ENCODE data around the gene SLC16A12.
"Not testable (repeated sequence)": the region's sequence is repeated elsewhere in the genome, so short reads cannot be mapped to it uniquely, and the experiment has no call there.

Gene SLC16A12

GRCh38 chr10:89547853-89548513 lies 12.6 kb upstream of the SLC16A12 start:
- no peak for DNase-seq (ENCODE audit: low read depth)

GRCh38 chr10:89546651-89547050 lies 11.3 kb upstream of the SLC16A12 start:
- DNase-seq (ENCODE audit: low read depth) = not testable (repeated sequence)

GRCh38 chr10:89543841-89544240 lies 8.4 kb upstream of the SLC16A12 start:
- DNase-seq (ENCODE audit: low read depth) = no peak

DNA sequence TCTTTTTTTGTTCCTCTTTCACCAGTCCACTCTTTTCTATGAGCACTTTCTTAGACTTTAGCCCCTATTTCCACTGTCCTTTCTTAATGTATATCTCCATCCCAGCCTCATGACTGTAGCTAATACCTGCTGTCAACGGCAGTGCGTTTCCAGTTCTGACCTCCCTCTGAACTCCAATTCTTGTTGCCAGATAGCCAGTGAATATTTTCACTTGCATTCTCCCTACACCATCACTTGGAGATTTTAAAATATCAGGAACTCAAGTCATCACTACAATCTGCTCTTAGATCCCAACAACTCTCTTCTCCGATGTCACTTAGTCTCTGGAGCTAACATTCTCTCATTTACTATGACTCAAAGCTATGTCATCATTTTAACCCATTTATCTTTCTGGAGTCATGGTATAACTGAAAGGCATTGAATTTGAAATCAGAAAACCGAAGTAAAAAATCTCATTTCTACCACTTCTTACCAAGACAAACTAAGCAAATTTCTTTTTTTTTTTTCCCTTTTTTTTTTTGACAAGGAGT lies 5.1 kb upstream of the SLC16A12 start:
- DNase-seq (ENCODE audit: low read depth) = no peak

DNA sequence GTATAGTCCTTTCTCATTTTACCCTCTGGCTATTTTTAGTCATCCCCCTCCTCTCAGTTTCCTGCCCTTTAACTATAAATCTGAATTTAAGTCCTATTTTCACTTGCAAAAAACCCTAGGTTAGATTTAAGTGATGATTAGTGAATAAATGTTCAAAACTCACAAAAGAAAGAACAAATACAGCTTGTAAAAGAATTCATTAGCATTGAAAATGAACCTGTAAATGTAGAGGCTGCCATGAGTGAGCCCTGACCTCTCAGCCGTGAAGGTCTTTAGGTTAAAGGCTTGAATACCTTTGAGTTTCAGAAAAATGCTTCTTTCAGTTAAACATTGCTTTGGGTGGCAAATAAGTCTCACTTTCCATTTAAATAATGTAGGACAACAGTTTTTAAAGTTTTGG lies 2.0 kb upstream of the SLC16A12 start:
- no peak for DNase-seq (ENCODE audit: low read depth)

- no peak for DNase-seq (ENCODE audit: low read depth)
These were observed 590 bp upstream of the SLC16A12 start for GRCh38 chr10:89536013-89536354.

GRCh38 chr10:89534826-89535166 lies 598 bp downstream of the SLC16A12 start:
- no peak for DNase-seq (ENCODE audit: low read depth)

- no peak for DNase-seq (ENCODE audit: low read depth)
These were observed 2.9 kb downstream of the SLC16A12 start for GRCh38 chr10:89532476-89532875.

- no peak for DNase-seq (ENCODE audit: low read depth)
These were observed 4.0 kb downstream of the SLC16A12 start for GRCh38 chr10:89531359-89531758.

DNA sequence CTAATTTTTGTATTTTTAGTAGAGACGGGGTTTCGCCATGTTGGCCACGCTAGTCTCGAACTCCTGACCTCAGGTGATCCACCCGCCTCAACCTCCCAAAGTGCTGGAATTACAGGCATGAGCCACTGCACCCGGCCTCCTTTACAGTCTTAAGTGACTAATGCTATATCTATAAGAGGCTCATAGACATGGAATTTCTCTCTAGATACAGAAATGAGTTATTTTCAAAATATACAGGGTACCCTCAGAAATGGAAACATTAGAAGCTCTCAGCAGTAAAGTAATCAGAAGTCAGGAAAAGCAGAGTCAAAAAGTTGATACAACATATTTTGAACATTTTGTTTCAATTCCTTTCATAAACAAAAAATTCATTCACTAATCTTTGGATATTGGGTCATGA lies 5.7 kb downstream of the SLC16A12 start:
- DNase-seq (ENCODE audit: low read depth) = not testable (repeated sequence)

GRCh38 chr10:89526358-89526757 lies 9.0 kb downstream of the SLC16A12 start:
- DNase-seq (ENCODE audit: low read depth) = peak; percentile 36

DNA sequence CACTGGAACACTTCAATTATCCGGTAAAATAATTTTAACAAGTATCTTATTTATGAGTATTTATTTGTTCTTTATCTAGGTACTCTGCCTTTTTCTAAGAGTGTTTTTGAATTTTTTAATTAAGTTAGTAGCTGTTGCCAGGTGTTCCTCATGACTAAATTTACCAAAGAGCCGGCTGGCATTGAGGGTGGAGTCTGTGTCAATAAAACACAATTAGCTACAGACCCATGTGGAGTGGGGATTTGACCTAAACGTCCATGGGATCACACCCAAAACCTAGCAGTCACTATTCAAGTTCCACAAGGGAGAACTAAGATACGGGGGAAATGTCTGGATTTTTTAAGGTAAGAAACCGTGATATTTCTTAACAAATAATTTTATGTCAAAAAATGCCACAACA lies 9.8 kb downstream of the SLC16A12 start:
- DNase-seq (ENCODE audit: low read depth) = no peak

GRCh38 chr10:89524279-89524678 lies 11.1 kb downstream of the SLC16A12 start:
- DNase-seq (ENCODE audit: low read depth) = no peak

DNA sequence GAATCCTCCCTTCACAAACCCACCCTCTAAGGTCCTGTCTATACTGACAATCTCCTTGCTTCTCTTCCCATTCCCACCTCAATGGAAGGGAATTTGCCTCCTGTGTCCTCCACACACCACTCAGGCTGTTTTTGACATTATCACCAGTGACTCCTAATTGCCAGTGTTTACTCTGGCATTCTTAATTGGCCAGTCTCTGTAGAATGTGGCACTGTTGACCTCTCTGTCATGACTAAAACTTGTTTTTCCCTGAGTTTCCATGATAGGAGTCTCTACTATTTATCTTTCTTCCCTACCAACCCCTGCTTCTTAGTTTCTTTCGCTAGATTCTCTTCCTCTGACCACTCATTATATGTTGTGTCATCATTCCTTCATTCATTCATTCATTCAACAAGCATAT lies 12.1 kb downstream of the SLC16A12 start:
- DNase-seq (ENCODE audit: low read depth) = no peak

- DNase-seq (ENCODE audit: low read depth) = no peak
These were observed 12.9 kb downstream of the SLC16A12 start for GRCh38 chr10:89522463-89522862.

DNA sequence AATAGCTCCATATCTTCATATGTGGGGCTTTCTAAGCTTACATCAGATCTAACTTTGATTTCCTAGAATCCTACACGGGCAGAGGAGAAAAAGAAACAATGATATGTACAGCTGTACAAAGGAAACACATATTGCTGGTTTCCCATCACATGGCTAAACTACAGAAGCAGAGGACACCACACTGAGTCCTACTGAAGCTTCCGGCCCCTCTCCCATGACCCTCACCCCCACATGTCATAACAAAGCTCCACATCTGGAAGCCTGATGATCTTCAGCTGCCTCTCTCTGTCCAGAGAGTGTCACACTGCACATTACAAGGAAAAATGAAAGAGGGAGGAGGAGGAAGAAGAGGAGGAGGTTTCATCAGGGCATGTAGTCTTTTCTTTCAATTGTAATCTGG lies 14.0 kb downstream of the SLC16A12 start:
- no peak for DNase-seq (ENCODE audit: low read depth)

DNA sequence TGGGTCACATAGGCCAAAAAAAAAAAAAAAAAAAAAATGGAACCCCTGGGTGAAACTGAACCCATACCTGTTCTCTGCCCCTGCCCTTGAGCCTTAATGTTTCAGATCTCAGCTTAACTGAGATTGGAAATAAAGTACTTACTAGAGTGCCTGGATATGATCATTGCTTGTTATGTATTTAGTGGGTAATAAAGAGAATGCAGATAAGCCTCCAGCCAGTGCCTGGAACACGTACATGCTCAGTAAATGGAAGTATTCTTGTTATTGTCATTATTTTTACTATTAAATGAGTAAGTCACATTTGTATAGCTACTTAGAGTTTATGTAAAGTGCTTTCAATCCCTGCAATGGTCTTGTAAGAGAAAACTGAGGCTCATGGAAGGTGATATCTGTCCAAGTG lies 14.7 kb downstream of the SLC16A12 start:
- no peak for DNase-seq (ENCODE audit: low read depth)

- DNase-seq (ENCODE audit: low read depth) = peak; percentile 97
These were observed 16.2 kb downstream of the SLC16A12 start for GRCh38 chr10:89518876-89519842.

DNA sequence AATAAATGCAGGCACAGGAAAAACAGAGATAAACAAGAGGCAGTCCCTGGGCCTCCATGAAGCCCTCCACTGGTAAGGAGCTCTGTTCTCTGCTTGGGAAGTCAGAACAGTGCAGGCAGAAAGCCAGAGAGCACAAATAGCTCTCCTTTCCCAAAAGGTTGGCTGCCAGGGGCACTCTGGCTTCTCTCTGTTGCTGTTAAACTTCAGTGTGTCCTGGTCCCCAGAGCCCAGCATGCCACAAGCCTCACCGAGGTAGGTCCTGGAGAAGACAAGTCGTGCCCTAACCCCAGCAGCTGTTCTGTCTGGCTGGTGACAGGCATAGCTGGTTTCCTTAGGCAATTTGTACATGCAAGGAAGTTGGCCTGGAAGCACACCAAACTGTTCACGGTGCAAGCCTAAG lies 17.3 kb downstream of the SLC16A12 start:
- peak; percentile 36 for DNase-seq (ENCODE audit: low read depth)

- peak; percentile 87 for DNase-seq (ENCODE audit: low read depth)
These were observed 19.1 kb downstream of the SLC16A12 start for GRCh38 chr10:89516149-89516832.

- peak; percentile 97 for DNase-seq (ENCODE audit: low read depth)
These were observed 20.2 kb downstream of the SLC16A12 start for GRCh38 chr10:89515031-89515841.

GRCh38 chr10:89513206-89513605 lies 22.2 kb downstream of the SLC16A12 start:
- DNase-seq (ENCODE audit: low read depth) = no peak

Data from fibroblast of gingiva (primary cell).